Hematopoietic multipotent progenitor cell treated with erythropoietin and hydrocortisone succinate and interleukin-3 and kit ligand, for 4 days (in vitro differentiated cells): ENCODE measurements around the gene CDK1.

Source experiments
- DNase-seq: peaks from one replicate; pipeline ENCODE4 v3.0.0-alpha.2; 2015

CDK1 gene

DNA sequence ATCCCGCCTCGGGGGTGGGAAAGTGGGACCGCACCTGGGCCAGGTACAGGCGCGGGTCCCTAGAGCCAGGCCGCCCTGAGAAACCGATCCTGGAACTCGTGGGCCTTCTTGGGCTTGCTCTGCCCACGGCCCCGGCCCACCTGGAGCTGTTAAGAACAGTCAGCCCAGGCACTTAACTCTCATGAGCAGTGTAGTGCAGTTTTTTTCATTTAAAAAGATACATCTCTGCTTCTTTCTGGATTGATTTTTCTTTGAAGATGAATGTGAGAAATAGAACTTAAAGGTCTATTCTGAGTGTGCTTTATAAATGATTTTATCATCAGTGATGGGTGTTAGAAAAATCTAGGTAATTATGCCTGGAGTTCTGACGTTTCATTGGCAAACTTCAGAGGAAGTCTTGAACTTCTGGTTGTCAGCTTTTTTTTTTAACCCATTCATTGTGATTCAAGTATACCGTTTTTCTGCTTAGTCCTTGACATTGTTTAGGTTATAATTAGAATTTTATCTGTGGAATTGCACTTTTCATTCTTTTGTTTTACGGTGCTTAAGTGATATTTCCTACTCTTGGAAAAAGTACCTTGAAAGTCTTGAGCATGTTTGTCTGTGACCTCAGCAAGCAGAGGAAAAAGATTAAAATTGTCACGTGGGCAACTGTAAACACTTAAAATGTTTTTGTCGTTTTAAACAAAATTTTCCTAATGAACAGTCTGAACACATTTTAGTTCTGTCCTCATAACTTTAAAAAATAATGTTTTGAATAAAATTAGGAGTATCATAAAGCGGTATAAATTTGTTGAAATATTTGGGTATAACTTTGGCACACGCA is 906 bp downstream of the CDK1 start:
- peak; percentile 30 for DNase-seq

DNA sequence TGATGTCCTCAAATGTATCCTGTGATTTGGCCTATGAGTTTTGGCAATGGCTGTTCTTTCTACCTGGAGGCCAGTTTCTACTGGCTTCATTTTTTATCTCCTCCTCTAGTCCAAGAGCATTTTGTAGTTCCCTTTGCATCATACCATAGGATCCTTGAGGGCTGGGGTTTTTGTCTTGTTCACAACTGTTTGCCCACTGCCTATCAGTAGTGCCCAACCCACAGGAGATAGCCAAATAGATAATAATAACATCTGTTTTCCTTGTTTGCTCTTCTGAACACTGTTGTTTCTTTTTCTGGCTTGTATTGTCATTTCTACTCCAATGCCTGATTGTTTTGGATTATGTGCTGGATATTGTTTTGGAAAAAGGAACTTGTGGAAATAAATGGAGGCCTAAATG is 3.4 kb downstream of the CDK1 start:
- peak; percentile 68 for DNase-seq

- no peak for DNase-seq
Measured at GRCh38 chr10:60784641-60785040, 6.4 kb downstream of the CDK1 start.

GRCh38 chr10:60788544-60788943 is 10.3 kb downstream of the CDK1 start:
- DNase-seq = no peak

DNA sequence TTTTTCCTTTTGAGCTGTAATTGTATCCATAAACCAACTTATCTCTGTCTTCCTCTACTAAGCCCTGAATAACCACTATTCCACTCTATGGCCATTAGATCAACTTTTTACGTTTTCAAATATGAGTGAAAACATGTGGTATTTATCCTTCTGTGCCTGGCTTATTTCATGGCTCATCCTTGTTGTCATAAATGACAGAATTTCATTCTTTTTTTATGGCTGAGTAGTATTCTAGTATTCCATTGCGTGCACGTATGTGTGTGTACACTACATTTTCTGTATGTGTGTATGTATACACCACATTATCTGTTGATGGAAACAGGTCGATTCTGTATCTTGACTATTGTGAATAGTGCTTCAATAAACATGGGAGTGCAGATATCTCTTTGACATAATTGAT is 11.1 kb downstream of the CDK1 start:
- no peak for DNase-seq

DNA sequence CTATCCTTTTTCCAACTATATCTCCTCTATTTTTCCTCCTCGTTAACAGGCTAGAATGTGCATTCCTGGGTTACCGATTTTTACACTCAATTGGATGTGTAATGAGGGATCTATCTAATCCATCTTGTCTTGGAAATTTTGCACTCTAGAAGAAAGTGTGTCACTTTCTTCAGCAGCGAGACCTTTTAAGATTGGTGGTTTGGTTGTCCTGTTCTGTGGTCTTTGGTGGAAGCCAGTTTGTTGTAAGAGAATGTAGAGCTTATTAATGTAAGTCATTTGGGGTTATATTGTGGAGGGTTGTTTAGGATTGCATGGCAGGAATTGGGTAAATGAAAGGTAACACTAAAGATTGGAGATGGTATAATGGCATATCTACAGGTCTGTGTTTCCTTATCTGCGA is 16.7 kb downstream of the CDK1 start:
- no peak for DNase-seq

GRCh38 chr10:60795465-60796202 is 17.4 kb downstream of the CDK1 start:
- DNase-seq = no peak

DNA sequence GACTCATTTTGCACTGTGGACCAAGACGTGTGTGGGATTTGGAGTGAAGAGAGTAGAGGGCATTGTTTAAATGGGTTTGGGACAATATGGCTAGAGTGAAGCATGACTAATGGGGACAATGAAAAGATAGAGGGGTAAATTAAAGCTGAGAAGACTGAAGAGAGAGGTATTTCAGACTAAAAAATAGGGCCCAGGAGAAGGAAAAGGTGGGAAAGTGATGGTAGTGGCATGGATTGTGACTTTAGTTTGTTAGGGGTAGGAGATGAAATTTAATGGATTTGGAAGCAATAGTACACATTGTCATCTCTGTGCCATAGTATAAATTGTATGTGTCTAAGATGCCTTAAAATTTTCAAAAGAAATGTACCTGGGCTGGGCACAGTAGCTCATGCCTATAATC is 18.2 kb downstream of the CDK1 start:
- DNase-seq = no peak

- DNase-seq = no peak
Measured at GRCh38 chr10:60797200-60797599, 18.9 kb downstream of the CDK1 start.

GRCh38 chr10:60798031-60798430 is 19.8 kb downstream of the CDK1 start:
- no peak for DNase-seq

DNA sequence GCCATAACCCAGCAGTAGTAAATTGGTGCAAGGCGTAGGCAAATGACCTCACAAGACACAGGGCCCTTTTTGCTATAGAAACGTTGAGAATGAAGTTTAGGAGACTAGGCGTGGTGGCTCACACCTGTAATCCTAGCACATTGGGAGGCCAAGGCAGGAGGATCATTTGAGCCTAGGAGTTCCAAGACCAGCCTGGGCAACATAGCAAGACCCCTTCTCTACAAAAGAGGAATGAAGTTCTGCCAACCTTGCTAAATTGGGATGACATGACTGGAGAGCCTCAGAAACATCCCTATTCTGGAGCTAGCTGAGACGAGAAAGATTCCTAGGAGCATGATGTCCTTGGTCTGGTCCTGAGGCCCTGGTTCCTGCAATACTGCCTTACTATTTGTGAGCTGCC is 20.6 kb downstream of the CDK1 start:
- no peak for DNase-seq

DNA sequence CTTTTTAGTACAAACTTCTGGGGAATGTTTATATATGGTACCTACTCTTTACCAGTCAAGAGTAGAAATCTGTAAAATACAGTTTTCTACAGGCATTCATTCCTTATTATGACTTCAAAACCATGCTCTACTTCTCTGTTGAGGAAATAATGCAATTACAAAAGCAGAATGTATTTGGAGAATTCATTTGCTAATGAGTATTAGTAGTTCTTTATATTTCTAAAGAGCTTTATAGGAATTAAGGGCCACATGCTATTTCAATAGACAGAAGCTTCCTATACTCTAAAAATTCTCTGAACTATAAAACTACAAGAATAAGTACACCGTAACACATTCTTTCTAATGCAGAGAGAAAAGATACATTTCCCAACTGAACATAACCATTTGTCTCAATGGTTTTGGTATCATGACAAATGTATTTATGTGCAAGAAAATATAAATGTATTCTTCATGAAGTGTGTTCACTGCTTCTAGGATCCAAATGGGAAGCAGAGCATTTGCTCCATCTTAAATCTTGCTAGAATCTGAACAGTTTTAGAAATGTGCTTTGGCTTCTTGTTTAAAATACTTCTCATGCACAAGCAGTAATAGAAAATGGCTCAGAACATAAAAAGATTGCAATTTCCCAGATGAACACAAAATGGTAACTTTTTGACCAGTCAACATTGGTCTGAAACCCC is 21.8 kb downstream of the CDK1 start:
- DNase-seq = no peak

DNA sequence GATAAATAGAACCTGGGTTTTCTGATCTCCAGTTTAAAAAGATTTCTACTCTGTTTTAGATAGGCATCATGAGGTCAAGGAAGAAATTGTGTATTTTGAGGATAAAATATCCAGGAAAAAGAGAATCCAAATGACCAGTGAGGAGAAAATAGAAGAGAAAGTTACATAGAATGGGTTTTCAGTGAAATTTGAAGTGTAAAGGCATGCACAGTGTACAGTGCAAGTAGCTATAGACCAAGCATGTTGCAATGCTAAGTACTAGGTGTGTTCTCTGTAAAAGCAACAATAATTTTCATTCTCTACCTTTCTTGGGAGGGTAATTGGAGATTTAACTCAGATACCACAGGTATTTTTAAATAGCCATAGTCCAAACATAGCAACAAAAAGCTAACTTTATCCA is 22.6 kb downstream of the CDK1 start:
- DNase-seq = no peak

- DNase-seq = no peak
Measured at GRCh38 chr10:60801522-60801921, 23.2 kb downstream of the CDK1 start.

- DNase-seq = peak; percentile 51
Measured at GRCh38 chr10:60803433-60803832, 25.2 kb downstream of the CDK1 start.

DNA sequence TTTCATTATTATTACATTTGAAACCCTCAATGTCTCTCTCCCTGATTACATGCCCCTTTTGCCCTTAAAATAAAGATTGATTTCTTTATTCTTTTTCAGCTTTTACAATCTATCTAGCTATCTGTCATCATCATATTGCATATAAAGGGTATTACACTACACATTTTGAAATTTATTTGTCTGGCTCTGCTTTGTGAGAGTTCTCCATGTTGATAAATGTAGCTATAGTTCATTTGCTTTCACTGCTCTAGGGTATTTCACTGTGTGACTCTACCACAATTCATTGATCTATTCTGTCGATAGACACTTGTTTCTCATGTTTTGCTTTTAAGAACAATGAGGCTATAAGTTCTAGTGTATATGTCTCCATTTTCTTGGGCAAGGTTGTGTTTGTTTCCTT is 25.6 kb downstream of the CDK1 start:
- DNase-seq = no peak

- no peak for DNase-seq
Measured at GRCh38 chr10:60806921-60807320, 28.6 kb downstream of the CDK1 start.

DNA sequence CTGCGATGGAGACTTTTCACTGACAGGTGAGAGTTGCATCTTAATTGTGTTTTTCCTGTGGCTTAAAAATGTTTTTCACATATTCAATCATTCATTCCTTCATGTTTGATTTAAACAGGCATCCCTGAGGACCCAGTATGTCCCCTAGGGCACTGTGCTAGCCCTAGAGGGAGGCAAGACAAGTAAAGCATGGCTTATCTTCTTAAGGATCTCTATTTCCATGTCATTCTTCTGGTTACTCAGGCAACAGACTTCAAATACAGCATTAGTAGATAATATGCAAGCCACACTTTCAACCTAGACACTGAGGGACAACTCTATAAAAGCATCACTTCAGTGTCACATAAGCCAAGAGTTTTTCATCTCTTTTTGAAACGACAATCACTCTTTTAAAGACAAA is 29.2 kb downstream of the CDK1 start:
- DNase-seq = no peak

- DNase-seq = no peak
Measured at GRCh38 chr10:60808036-60808435, 29.8 kb downstream of the CDK1 start.

DNA sequence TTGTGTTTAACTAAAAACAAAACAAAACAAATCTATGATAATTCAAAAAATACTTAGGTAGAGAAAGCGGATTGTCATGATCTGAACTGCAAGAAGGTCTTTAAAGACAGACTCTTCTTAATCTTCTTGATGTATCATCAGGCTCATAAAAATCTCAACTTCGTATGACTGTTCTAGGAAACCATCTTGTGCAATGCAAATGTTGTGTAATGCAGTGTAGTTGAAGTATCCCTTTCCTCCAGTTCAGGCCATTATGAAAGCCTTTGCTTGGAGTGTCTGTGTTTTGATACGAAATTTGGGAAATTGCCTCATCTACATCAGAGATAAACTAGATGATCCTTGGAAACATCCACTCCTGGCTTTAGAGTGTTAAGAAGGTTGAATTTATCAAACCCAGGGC is 30.9 kb downstream of the CDK1 start:
- DNase-seq = peak; percentile 70

DNA sequence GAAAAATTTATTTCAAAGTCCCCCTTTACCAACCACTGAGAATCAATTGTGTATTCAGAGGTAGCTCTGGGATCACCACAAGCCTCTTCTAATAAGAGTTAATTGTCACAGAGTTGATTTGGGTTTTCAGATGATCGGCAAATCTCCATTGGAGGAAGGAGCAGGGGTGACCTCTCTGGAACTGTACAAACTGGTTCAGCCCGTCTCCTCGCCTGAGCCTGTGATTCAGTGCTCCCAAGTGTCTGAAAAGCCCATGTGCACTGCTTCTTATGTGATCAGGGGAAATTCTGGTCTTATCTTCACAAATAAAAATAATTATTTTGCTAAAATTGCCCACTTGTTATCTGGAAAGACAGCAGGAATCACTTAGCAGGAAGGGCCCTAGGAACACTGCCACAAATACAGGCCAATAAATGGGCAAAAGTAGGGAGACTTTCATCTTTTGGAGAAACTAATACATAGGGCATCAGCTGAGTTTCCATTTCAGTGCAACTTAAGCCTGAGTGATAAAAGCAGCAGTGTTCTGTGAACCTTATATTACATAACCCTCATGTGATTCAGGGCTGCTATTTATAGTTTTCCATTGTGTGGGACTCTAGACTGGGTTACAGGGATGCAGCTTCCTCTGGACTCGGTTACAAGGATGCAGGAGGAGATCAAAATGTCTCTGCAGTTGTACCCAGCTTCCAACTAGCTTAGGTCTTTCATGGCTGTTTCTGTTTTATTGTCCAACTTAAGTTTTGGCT is 32.3 kb downstream of the CDK1 start:
- no peak for DNase-seq

GRCh38 chr10:60816628-60817397 is 38.5 kb downstream of the CDK1 start:
- DNase-seq = peak; percentile 92
